Mucosa of gallbladder (tissue), 1 donor: Measurements from ENCODE around the gene CCDC9. TPM values are rescaled to one million over a fixed set of nuclear protein-coding genes. Genes with fewer than 3 reads are reported as not detected.
"Not testable (repeated sequence)": the region's sequence is repeated elsewhere in the genome, so short reads cannot be mapped to it uniquely, and the experiment has no call there.

Source experiments
- DNase-seq: peaks from one replicate; pipeline ENCODE4 v3.0.0-alpha.2; 2020; ENCODE audit warnings: low spot score
- total RNA-seq: library from RNA; stranded (reverse); gene quantifications from one replicate; pipeline ENCODE4 v1.2.1, GENCODE V29; 2021
- donor health status: DM: no; HTN: no; CAD: no.

The CCDC9 gene
- total RNA-seq, 1 donor from 2014 or later = 32.5 TPM

DNA sequence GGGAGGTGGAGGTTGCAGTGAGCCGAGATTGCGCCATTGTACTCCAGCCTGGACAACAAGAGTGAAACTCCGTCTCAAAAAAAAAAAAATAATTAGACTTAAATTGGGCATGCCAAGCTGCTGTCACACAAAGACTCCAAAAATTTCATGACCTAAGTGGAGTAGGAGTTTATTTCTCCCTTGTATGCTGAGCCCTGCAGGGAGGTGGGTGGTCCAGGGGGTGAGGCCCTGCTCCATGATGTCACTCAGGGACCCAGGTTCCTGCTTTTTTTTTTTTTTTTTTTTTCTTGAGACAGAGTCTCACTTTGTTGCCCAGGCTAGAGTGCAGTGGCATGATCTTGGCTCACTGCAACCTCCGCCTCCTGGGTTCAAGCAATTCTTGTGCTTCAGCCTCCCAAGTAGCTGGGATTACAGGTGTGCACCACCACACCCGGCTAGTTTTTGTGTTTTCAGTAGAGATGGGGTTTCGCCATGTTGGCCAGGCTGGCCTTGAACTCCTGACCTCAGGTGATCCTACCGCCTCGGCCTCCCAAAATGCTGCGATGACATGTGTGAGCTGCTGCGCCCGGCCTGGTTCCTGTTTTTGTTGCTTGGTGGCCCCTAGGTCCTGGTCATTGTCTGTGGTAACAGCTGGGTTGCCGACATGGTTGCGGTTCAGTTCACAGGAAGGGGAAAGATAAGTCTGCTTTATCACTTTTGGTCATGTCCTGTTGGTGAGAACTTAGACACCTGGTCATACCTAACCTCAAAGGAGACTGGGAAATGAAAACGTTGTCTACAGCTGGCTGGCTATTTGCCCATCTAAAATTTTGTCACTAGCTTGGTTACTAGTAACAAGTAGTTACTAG, 5.8 kb downstream of the CCDC9 start:
- not testable (repeated sequence) for DNase-seq

DNA sequence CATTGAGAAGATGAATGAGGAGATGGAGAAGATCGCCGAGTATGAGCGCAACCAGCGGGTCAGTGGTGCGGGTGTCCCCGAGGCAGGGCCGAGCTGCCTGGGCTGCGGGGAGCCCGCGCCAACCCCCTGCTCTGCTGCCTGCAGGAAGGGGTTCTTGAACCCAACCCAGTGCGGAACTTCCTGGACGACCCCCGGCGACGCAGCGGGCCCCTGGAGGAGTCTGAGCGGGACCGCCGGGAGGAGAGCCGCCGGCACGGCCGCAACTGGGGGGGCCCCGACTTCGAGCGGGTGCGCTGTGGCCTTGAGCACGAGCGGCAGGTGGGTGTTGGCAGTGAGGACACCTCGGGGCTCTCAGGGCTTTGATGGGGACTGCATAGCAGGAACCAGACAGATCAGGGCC, 8.3 kb downstream of the CCDC9 start:
- DNase-seq = no peak

DNA sequence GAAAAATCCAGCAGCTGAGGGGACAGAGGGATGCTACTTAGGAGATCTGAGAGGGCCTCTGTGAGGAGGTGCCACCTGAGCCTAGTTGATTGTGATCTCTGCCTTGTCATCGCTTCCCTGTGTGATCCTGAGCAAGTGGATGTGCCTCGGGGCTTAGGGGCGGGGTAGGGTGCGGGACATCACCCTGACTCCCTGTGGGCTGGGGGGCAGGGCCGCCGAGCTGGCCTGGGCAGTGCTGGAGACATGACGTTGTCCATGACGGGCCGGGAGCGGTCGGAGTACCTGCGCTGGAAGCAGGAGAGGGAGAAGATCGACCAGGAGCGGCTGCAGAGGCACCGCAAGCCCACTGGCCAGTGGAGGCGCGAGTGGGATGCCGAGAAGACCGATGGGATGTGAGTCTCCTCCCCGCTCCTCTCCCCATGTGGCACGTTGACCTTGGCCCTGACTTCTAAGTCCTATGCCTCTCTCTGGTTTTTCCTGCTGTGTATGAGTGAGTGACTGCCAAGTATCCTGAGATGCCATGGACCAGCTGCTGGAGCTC, 10.1 kb downstream of the CCDC9 start:
- DNase-seq = no peak

DNA sequence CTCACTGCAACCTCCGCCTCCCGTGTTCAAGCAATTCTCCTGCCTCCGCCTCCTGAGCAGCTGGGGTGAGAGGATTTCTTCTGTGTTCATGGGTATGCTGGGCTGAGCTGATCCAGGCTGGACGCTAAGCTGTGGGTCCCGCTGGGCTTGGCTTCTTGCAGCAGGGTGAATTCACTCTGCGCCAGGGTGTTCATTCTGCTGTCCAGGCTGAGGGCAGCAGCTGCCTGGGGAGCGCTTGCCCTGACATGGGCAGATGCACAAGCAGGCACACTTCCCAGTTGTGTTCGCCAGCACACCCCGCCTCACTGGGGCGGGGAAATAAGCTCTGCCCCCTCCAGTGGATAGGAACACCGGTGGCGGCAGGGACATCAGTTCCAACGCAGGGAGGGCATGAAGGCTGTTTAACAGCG, 11.0 kb downstream of the CCDC9 start:
- DNase-seq = no peak

DNA sequence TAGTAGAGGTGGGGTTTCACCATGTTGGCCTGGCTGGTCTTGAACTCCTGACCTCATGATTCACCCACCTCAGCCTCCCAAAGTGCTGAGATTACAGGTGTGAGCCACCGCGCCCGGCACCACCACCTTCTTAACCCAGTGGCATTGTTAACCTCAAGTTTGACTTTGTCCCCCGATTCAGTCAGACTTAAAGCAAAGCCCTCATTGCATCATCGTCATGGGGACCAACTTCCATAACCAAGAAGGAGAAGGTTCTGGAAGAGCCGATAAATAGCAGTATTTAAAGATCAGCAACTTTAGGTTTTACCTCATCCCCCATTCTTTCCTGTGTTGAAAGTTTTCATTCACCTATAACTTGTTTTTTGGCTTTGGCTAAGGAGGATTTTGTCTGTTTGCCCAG, 11.7 kb downstream of the CCDC9 start:
- no peak for DNase-seq

DNA sequence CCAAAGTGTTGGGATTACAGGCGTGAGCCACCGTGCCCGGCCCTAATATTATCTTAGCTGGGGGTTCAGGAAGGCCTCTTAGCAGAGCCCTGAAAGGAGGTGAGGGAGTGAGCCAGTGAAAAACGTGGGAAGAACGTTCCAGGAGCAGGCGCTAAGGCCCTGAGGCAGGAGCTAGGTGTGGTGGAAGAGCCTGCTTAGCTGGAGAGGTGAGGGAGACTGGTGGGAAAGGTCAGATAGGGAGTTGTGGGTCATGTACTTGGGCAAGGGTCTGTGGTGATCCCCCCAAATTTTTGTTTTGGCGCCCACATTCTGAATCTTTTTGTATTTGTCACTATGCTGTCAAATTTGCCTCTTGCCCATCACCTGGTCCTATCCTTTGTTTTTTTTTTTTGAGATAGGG, 13.3 kb downstream of the CCDC9 start:
- no peak for DNase-seq

DNA sequence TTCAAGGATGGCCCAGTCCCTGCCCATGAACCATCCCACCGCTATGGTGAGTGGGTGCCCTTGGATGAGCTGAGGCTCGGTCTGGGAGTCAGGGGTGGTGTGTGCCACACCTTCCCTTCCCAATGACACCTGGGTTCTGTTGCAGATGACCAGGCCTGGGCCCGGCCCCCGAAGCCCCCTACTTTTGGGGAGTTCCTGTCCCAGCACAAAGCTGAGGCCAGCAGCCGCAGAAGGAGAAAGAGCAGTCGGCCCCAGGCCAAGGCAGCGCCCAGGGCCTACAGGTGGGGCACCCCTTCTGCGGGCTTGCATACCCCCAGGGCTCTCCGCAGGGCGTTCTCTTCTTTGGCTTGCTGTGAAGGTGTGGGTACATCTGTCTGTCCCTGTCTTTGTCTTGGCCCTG, 14.1 kb downstream of the CCDC9 start:
- DNase-seq = no peak

DNA sequence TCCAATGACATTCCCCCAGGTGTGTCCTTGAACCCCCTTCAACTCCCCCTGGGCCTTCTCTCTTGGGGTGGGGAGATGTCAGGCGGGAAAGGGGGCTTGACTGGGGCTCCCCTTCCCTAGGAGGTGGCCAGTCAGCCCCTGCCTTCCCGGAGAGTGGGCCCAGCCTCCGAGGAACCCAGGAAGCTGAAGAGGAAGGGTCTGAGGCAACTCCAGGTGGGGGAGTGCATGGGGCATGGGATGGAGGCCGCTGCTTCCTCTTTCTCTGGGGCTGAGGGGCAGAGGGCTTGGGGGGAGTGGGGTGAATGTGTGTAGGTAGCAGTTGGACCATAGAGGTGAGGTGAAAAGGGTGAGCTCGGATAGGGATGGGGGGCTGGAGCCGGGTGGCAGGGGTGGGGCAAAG, 15.6 kb downstream of the CCDC9 start:
- no peak for DNase-seq

DNA sequence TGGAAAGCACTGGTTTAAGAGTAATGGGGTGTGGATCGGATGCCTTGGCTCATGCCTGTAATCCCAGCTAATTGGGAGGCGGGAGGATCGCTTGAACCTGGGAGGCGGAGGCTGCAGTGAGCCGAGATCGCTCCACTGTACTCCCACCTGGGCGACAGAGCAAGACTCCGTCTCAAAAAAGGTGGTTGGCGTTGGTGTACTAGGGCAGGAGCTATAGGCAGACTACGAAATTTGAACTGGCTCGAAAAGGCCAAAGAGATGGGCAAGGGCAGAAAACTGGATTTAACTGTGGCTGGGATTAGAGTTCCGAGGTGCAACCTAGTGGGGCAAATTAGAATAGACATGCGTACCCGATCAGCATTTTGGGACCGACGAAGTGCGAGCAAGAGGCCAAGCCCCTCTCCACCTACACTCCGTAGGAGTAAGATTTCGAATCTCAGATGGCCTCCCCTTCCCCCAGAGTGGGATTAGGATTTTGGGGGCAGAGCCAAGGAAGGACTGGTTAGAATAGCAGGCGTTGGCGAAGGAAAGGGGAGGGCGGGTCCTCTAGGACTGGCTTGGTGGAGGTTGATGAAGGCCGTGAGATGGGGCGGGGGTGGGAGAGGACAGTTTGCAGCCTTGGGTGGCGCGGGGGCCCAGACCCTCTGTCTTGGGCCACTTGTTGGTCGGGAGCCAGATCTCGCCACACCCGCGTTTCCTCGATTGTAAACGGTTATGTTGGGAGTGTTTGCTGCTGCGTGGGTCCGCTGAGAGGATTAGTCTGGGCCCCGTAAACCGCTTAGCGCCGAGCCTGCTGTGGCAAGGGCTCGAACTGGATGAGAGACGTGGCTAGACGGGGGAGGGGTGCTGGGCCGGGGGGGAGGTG, 16.4 kb downstream of the CCDC9 start:
- peak; percentile 34 for DNase-seq

DNA sequence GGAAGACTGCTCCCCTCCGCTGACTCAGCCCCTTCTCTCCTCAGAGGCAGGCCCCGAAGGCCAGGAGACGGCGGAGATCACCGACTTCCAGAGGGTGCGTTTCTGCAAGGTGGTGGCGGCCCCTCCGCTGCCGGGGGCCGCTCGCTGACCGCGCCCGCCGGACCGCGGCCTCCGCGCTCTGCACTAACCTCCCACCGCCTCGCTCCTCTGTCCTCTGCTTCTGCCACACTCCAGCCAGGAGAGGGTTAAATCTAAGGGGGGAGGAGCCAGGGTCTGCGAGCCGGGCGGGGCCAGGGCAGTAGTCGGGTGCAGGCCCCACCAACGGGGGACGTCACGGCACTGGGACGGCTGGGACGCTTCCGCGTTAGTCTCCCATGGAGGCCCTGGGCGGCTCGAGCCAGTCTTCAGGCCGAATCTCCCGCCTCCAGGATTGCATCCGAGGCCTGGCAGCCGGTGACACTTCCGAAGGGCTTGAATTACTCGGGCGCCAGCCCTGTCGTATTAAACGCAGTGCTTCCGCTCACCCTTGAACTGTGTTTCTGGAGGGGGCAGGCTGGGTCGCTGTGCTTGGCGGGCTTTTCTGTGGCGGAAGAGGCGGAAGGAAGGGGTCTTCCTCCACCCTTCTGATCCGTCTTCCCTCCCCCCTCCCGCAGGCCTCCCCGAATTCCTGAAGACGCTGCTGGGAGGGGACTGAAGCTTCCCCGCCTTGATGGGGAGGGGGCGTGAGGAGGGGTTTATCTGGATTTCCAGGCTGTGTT, 17.2 kb downstream of the CCDC9 start:
- DNase-seq = peak; percentile 94

DNA sequence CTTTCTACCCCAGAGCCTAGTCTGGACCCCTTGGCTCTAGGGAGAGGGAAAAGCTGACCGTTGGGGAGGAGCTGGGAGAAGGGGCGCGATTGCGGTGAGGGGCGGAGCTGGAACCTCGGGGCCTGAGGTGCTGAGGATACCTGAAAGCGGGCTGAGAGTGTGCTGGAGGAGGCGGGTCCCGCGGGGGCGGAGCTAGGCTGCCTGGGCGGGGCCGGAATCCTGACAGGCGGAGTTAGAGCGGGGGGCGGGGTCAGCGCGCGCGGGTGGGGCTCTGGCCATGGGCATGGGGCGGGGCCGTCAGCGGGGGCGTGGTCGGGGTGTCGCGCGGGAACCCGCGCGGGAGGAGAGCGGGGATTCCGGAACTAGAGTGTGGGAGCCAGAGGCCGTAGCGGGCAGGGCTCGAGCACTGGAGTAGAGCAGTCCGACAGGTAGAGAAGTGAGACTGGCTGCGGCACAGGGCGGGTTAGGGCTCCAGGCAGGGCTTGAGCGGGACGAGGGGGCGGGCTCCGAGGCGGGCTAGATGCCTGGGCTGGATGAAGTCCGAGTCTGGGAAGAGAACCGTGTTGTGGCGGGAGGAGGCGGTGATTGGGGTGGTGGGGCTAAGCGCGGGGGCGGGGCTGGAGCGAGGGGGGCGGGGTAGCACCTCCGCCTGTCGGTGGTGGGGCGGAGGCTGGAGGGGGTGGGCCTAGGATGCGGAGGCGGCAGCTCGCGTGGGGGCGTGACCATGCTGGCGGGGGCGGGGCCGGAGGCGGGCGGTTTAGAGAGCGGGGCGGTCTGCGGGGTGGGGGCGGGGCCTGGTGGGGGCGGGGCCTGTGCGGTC, 18.0 kb downstream of the CCDC9 start, which contains the start of gene INAFM1:
Gene INAFM1, plus strand, starts transcription at position 815 of the 820 bp plus-strand sequence. CDS start 35 bp downstream, outside the sequence.
- peak; percentile 98 for DNase-seq

DNA sequence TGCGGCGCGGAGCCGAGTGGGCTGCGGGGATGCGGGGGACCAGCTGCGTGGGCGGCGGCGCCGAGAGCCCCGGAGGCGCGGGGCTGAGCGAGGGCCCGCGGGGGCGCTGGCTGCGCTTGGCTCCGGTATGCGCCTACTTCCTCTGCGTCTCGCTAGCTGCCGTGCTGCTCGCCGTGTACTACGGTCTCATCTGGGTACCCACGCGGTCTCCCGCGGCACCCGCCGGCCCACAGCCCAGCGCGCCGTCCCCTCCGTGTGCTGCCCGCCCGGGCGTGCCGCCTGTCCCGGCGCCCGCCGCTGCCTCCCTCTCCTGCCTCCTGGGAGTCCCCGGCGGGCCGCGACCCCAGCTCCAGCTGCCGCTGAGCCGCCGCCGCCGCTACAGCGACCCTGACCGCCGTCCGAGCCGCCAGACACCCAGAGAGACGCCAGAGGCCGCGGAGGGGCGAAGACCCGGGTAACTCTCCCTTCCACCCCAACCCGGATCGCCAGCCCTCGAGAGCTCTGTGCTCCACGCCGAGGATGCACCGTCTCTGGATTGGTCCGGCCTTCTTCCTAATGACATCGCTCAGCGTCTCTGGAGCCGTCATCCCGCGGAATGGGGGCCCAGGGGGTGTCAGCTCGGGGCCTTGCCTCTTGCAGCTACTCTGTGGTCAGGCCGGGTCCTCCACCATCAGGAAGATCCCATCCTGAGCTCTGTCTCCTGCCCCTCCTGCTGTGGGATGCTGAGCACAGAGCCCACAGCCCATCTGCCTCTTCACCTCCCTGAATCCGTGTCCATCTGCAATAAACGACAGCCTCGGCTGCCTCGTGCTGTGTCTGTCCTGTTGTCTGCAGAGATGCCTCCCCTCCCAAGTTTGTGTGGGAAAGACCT, 18.8 kb downstream of the CCDC9 start:
- peak; percentile 38 for DNase-seq

DNA sequence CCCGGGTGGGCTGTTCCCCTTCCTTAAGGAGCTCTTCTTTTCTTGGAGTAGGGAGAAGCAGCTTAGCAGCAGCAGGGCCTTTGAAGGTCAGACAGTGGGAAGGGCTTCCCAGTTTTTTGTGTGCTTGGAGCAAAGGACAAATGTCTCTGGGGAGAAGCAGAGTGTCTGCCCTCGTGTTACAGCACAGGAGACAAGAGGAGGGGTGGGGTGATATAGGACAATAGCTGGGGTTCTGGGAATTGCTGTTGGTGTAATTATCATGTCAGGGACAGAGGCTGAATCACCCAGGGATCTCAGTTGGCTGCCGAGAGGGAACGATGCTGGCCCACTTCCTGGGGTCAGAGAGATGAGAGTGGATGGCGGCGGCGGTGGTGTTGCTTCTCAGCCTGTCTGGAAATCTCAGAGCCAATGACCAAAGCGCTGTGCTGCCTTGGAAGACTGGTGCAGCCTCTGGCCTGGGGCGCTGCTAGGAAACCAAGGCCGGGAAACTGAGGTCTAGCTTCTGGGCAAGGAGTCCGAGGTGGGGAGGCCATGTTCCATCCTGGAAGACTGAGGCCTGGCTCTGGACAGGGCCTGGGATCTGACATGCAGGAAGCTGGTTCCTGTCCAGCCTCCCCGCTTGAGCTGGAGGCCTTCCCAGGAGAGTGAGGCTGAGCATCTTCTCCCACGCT, 19.6 kb downstream of the CCDC9 start:
- DNase-seq = peak; percentile 41

DNA sequence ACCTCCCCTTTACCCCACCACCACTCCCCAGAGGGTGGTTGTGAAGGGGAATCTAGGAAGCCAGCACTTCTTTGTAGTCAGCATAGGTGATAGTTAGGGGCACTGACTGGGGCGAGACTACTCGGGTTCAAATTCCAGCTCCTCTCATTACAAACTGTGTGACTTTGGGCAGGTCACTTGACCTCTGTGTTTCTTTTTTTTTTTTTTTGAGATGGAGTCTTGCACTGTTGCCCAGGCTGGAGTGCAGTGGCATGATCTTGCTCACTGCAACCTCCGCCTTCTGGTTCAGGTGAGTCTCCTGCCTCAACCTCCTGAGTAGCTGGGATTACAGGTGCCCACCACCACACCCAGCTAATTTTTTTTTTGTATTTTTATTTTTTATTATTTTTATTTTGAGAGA, 20.2 kb downstream of the CCDC9 start:
- not testable (repeated sequence) for DNase-seq

DNA sequence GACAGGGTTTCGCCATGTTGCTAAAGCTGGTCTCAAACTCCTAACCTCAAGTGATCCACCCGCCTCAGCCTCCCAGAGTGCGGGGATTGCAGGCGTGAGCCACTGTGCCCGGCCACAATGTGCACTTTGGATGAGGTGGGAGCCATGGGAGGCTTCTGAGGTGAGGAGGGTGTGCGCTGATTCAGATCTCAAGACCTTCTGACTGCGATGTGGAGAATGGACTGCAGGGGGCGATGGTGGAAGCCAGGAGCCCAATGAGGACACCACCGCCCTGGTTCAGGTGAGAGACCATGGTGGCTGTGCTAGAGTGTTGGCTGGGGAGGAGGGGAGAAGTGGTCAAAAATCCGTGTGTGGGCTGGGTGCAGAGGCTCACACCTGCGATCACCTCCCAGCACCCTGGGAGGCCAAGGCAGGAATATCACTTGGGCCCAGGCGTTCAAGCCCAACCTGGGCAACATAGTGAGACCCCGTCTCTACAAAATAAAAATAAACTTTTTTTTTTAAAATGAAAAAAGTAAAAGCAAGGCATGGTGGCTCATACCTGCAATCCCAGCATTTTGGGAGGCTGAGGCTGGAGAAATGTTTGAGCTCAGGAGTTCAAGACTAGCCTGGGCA, 24.0 kb downstream of the CCDC9 start:
- peak; percentile 22 for DNase-seq

DNA sequence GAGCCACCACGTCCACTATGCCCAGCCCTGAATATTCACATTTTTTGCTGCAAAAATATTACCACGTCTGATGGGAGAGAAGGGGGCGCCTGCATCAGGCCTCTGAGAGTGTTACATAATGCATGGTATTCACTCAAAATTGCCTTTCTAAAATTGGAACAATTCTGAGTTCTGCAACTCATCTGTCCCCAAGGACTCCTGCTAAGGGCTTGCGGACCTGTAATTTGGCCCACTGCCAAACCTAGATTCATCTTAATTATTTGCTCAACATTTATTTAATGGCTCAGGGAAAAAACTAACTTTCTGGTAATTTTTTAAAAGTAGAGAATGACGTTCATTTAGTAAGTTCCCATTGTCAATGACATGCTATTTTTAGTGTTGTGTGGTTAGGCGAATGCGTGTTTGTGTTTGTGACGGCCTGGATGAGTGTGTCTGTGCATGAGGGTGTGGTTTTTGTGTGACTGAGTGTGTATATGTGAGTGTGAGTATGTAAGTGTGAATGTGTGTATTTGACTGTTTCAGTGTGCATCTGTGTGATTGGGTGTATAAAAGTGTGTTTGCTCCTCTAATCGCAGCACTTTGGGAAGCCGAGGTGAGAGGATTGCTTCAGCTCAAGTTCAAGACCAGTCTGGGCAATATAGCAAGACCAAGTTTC, 27.2 kb downstream of the CCDC9 start:
- DNase-seq = no peak

DNA sequence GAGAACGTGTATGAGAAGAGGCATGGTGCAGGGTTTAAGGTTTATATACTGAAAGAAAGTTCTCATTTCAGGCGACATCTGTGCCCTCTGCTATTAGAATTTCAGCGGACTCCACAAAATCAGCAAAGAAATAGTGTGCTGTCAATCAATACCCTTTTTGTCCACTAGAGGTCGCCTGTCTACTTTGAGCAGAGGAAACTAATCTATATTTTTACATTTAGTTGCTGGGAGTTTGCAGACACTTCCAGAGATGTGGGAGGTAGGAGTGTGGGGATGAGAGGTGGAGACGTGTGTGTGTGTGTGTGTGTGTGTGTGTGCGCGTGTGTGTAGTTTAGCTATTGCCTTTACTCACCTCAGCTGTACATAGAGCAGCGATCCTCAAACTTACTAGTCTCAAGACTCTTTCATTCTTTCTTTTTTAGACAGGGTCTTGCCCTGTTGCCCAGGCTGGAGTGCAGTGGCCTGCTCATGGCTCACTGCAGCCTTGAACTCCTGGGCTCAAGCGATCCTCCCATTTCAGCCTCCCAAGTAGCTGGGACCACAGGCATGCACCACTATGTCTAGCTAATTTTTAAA, 28.1 kb downstream of the CCDC9 start:
- peak; percentile 47 for DNase-seq

DNA sequence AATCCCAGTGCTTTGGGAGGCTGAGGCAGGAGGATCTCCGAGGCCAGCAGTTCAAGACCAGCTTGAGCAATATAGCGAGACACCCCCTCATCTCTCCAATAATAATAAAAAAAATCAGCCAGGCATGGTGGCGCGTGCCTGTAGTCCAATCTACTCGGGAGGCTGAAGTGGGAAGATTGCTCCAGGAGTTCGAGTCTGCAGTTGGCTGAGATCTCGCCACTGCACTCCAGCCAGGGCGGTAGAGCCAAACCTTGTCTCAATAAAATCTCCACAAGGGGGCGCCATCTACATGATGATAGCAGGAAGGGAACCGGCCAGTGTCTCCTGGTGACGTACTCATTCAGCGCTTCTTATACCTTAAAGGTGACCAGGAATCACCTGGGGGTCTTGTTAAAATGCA, 39.7 kb downstream of the CCDC9 start:
- DNase-seq = peak; percentile 87
